GM19468 (cell line): ENCODE measurements around the gene PRKCB.
"Not testable (repeated sequence)": the region's sequence is repeated elsewhere in the genome, so short reads cannot be mapped to it uniquely, and the experiment has no call there.

ENCODE experiments used
- ATAC-seq: cut with Tn5 transposase; IDR thresholded peaks from one replicate; pipeline ENCODE4 v1.9.1; 2021; ENCODE audit warnings: mild to moderate bottlenecking, moderate library complexity, moderate number of reproducible peaks; ENCODE audit not compliant: unreplicated experiment; ENCODE audit errors: extremely low read depth

The PRKCB gene

GRCh38 chr16:23900480-23901177 is 64.8 kb downstream of the PRKCB start:
- no peak for ATAC-seq

- ATAC-seq, result no peak
These were observed 65.6 kb downstream of the PRKCB start for GRCh38 chr16:23901178-23902033.

GRCh38 chr16:23902034-23902747 is 66.4 kb downstream of the PRKCB start:
- ATAC-seq, result no peak

GRCh38 chr16:23902748-23903414 is 67.1 kb downstream of the PRKCB start:
- no peak for ATAC-seq

- ATAC-seq, result no peak
These were observed 69.2 kb downstream of the PRKCB start for GRCh38 chr16:23905027-23905426.

GRCh38 chr16:23907457-23907902 is 71.7 kb downstream of the PRKCB start:
- no peak for ATAC-seq

GRCh38 chr16:23907903-23908302 is 72.1 kb downstream of the PRKCB start:
- no peak for ATAC-seq

- no peak for ATAC-seq
These were observed 73.0 kb downstream of the PRKCB start for GRCh38 chr16:23908790-23909189.

- no peak for ATAC-seq
These were observed 74.1 kb downstream of the PRKCB start for GRCh38 chr16:23909792-23910418.

- no peak for ATAC-seq
These were observed 79.3 kb downstream of the PRKCB start for GRCh38 chr16:23914946-23915530.

GRCh38 chr16:23916552-23916951 is 80.8 kb downstream of the PRKCB start:
- ATAC-seq, result not testable (repeated sequence)

GRCh38 chr16:23917621-23918020 is 81.8 kb downstream of the PRKCB start:
- no peak for ATAC-seq

GRCh38 chr16:23920446-23920845 is 84.7 kb downstream of the PRKCB start:
- ATAC-seq, result no peak

- ATAC-seq, result no peak
These were observed 85.1 kb downstream of the PRKCB start for GRCh38 chr16:23920899-23921298.

- no peak for ATAC-seq
These were observed 86.6 kb downstream of the PRKCB start for GRCh38 chr16:23922406-23922805.

GRCh38 chr16:23924128-23924527 is 88.3 kb downstream of the PRKCB start:
- ATAC-seq, result no peak

- ATAC-seq, result no peak
These were observed 92.0 kb downstream of the PRKCB start for GRCh38 chr16:23927796-23928195.

- ATAC-seq, result no peak
These were observed 93.5 kb downstream of the PRKCB start for GRCh38 chr16:23929237-23929636.

GRCh38 chr16:23929856-23930255 is 94.1 kb downstream of the PRKCB start:
- no peak for ATAC-seq
